ENCODE measurements around the gene KRTAP10-7.

Gene KRTAP10-7

DNA sequence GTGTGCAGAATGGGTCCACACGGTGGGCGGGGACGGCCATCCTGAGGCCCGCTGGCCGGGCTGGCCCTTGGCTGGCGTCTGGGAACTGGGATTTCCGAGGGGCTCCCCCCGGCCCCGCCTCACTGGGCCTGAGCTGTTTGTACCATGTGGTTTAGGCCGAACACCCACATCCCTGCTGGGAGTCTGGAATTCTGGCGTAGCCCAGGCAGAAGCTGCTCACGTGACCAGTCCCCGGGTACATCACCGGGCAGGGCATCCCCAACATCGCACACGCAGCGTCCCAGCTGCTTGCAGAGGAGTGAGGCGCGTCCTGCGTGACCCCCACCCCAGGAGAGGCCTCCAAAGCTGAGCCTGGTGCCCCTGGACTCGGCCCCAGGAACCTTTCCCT, 2.1 kb downstream of the KRTAP10-7 start:
- TF ChIP-seq, protein P1, sequence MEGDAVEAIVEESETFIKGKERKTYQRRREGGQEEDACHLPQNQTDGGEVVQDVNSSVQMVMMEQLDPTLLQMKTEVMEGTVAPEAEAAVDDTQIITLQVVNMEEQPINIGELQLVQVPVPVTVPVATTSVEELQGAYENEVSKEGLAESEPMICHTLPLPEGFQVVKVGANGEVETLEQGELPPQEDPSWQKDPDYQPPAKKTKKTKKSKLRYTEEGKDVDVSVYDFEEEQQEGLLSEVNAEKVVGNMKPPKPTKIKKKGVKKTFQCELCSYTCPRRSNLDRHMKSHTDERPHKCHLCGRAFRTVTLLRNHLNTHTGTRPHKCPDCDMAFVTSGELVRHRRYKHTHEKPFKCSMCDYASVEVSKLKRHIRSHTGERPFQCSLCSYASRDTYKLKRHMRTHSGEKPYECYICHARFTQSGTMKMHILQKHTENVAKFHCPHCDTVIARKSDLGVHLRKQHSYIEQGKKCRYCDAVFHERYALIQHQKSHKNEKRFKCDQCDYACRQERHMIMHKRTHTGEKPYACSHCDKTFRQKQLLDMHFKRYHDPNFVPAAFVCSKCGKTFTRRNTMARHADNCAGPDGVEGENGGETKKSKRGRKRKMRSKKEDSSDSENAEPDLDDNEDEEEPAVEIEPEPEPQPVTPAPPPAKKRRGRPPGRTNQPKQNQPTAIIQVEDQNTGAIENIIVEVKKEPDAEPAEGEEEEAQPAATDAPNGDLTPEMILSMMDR (conservative IDR thresholded peaks at IDR 0.05; ENCODE audit: low read depth, low read length), result no peak
- Histone ChIP-seq H2AFZ (ENCODE audit: low read depth) (no peak overlapping the region), H3K27me3 (ENCODE audit: insufficient read depth, low read depth) (peaks cover 45% of the 10 kb centered on the region; the same call in 1 of the 2 replicates)

DNA sequence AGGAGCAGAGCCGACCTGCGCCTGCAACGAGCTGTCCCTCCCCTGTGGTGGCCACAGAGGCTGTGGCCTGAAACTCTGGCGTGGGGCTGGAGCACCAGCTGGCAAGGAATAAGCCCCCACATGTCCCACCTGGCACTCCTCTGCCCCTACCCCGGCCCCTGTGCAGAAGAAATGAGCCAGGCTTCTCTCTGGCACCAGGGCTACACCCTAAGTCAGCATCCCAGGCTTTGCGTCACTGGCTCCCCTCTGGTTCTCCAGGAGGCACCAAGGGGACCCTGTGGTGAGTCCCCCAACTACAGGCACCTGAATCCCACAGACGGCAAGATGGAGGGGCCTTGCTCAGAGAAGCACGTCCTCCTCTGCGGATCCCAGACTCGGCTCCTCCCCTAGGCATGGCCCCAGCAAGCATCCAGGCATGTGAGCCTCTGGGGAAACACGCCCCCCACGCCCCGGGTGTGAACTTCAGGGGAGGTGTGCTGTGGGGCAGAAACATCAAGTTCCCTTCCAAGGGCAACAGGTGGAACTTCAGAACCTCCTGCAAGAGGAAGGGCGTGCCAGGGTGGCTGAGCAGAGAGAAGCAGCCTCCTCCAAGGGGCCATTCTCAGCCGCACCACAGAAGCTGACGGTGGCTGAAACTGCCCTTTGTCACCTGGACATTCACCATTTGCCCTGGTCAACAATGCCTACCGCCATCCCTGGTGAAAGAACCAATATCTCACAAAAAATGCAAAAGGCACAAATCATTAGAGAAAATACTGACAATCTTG, 2.9 kb downstream of the KRTAP10-7 start:
- Histone ChIP-seq H3K4me1 (ENCODE audit: low read depth, poor library complexity, severe bottlenecking) (no peaks in the 10 kb centered on the region), H3K36me3 (ENCODE audit: insufficient read depth) (no peaks in the 10 kb centered on the region), H3K27ac (no peak overlapping the region), H3K79me2 (ENCODE audit: insufficient read depth, low read depth) (no peaks in the 10 kb centered on the region), H3K9ac (no peak overlapping the region), H3K27me3 (ENCODE audit: insufficient read depth, low read depth) (peaks cover 38% of the 10 kb centered on the region; the same call in 1 of the 2 replicates), H2AFZ (ENCODE audit: low read depth) (no peak overlapping the region), H3K4me2 (no peak overlapping the region), H3K4me3 (IDR thresholded peaks at IDR 0.05; ENCODE audit: insufficient read depth, low read depth, low read length) (no peak overlapping the region), H4K20me1 (ENCODE audit: insufficient read depth) (no peaks in the 10 kb centered on the region)
- TF ChIP-seq, protein P1 (conservative IDR thresholded peaks at IDR 0.05; ENCODE audit: low read depth, low read length), result no peak

More for the DNA sequence above, 2.1 kb downstream of the KRTAP10-7 start:
- H3K36me3 ChIP-seq (ENCODE audit: insufficient read depth), result no peaks in the 10 kb centered on the region
- H3K4me1 ChIP-seq (ENCODE audit: low read depth, poor library complexity, severe bottlenecking), result no peaks in the 10 kb centered on the region
- no peak overlapping the region for H3K9ac ChIP-seq
- no peak overlapping the region for H3K4me3 ChIP-seq (IDR thresholded peaks at IDR 0.05; ENCODE audit: insufficient read depth, low read depth, low read length)
- no peaks in the 10 kb centered on the region for H3K79me2 ChIP-seq (ENCODE audit: insufficient read depth, low read depth)
- no peaks in the 10 kb centered on the region for H4K20me1 ChIP-seq (ENCODE audit: insufficient read depth)
- H3K4me2 ChIP-seq, result no peak overlapping the region
- no peak overlapping the region for H3K27ac ChIP-seq

DNA sequence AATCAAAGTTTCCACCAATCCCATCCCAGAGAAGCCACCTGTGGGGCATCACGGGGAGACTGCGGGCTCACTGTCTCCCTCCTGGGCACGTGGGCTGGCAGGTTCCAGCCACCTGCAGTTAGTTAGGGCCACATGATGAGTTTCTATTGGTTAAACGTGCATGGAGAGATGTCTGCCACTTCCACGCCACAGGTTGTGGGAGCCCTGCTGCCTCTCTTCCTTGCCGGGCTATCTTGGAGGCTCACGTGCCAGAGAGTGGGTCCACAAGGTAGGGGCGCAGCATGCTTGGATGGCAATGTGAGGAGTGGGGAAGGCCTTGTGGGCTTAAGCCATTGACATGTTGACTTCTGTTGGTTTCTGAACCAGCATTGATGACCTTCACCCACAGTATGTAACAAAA, 3.5 kb downstream of the KRTAP10-7 start:
- Histone ChIP-seq H2AFZ (ENCODE audit: low read depth) (no peak overlapping the region), H3K9ac (no peak overlapping the region), H3K27me3 (ENCODE audit: insufficient read depth, low read depth) (peaks cover 31% of the 10 kb centered on the region; the same call in 1 of the 2 replicates), H4K20me1 (ENCODE audit: insufficient read depth) (no peaks in the 10 kb centered on the region), H3K36me3 (ENCODE audit: insufficient read depth) (no peaks in the 10 kb centered on the region), H3K4me1 (ENCODE audit: low read depth, poor library complexity, severe bottlenecking) (no peaks in the 10 kb centered on the region), H3K4me2 (no peak overlapping the region), H3K27ac (no peak overlapping the region), H3K79me2 (ENCODE audit: insufficient read depth, low read depth) (no peaks in the 10 kb centered on the region), H3K4me3 (IDR thresholded peaks at IDR 0.05; ENCODE audit: insufficient read depth, low read depth, low read length) (no peak overlapping the region)
- TF ChIP-seq, protein P1 (conservative IDR thresholded peaks at IDR 0.05; ENCODE audit: low read depth, low read length), result no peak

DNA sequence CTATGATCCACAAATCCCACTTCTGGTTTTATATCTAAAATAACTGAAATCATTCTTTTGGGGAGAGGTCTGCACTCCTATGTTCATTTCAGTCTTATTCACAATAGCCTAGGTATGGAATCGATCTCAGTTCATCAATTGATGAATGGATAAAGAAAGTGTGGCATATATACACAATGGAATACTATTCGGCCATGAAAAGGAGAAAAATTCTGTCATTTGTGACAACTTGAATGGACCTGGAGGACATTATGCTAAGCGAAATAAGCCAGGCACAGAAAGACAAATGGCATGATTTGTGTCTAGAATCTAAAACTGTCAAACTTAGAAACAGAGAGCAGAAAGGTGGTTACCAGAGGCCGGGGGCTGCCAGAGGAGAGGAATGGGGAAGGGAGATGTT, 6.1 kb downstream of the KRTAP10-7 start:
- no peaks in the 10 kb centered on the region for H3K79me2 ChIP-seq (ENCODE audit: insufficient read depth, low read depth)
- H3K27me3 ChIP-seq (ENCODE audit: insufficient read depth, low read depth), result peaks cover 20% of the 10 kb centered on the region; the same call in 1 of the 2 replicates
- H2AFZ ChIP-seq (ENCODE audit: low read depth), result no peak overlapping the region
- no peak overlapping the region for H3K9ac ChIP-seq
- H3K4me3 ChIP-seq (IDR thresholded peaks at IDR 0.05; ENCODE audit: insufficient read depth, low read depth, low read length), result no peak overlapping the region
- H3K27ac ChIP-seq, result no peak overlapping the region
- H3K4me2 ChIP-seq, result no peak overlapping the region
- no peaks in the 10 kb centered on the region for H3K36me3 ChIP-seq (ENCODE audit: insufficient read depth)
- TF ChIP-seq, protein P1 (conservative IDR thresholded peaks at IDR 0.05; ENCODE audit: low read depth, low read length), result no peak
- no peaks in the 10 kb centered on the region for H4K20me1 ChIP-seq (ENCODE audit: insufficient read depth)
- H3K4me1 ChIP-seq (ENCODE audit: low read depth, poor library complexity, severe bottlenecking), result no peaks in the 10 kb centered on the region
